ENCODE measurements around the gene PANK3. TPM values are rescaled to one million over a fixed set of nuclear protein-coding genes. Genes with fewer than 3 reads are reported as not detected.
"Not testable (repeated sequence)": the region's sequence is repeated elsewhere in the genome, so short reads cannot be mapped to it uniquely, and the experiment has no call there.

Gene PANK3
- total RNA-seq, 1 experiment from 2014 or later = 82.6 TPM

- Histone ChIP-seq H3K4me1 (ENCODE audit: insufficient read depth, low read length) (peaks cover 5% of the 10 kb centered on the region), H3K4me2 (ENCODE audit: insufficient read depth, insufficient read length, low read length) (no peak overlapping the region), H3K23me2 (ENCODE audit: insufficient read length, low read depth, low read length, poor library complexity, severe bottlenecking) (no peaks in the 10 kb centered on the region), H2AK5ac (ENCODE audit: insufficient read length, low read length) (no peak overlapping the region), H3K27ac (ENCODE audit: insufficient read length, low read depth, low read length) (no peak overlapping the region), H4K20me1 (ENCODE audit: control insufficient read depth, insufficient read depth, insufficient read length) (no peaks in the 10 kb centered on the region), H2BK120ac (ENCODE audit: low read depth, low read length, poor library complexity, severe bottlenecking) (no peak overlapping the region), H3K27me3 (ENCODE audit: insufficient read depth, low read length) (no peaks in the 10 kb centered on the region; the same call in 1 of the 2 replicates), H3K56ac (ENCODE audit: insufficient read length, low read depth, low read length) (no peak overlapping the region), H3K14ac (ENCODE audit: insufficient read depth, low read length) (no peak overlapping the region), H4K91ac (ENCODE audit: insufficient read length, low read depth, low read length) (no peak overlapping the region), H4K8ac (replicated peaks; ENCODE audit: insufficient read length, low read depth, low read length) (no peak overlapping the region), H3K4ac (ENCODE audit: low read depth, low read length) (no peak overlapping the region), H3K23ac (ENCODE audit: insufficient read length, low read depth, low read length) (no peak overlapping the region), H3K79me2 (ENCODE audit: insufficient read depth, low read length) (no peaks in the 10 kb centered on the region), H3T11ph (ENCODE audit: low read length) (no peak overlapping the region), H2BK20ac (ENCODE audit: low read depth, low read length, poor library complexity, severe bottlenecking) (no peak overlapping the region), H3K18ac (ENCODE audit: insufficient read length, low read depth, low read length) (no peak overlapping the region), H2BK5ac (ENCODE audit: insufficient read length, low read length) (no peak overlapping the region), H2BK15ac (ENCODE audit: low read depth, low read length) (no peak overlapping the region), H4K5ac (ENCODE audit: insufficient read length, low read depth, low read length) (no peak overlapping the region), H2AFZ (ENCODE audit: low read length) (no peak overlapping the region), H3K9ac (ENCODE audit: extremely low read depth, insufficient read length, low read length) (no peak overlapping the region), H2BK12ac (ENCODE audit: insufficient read length, low read depth, low read length) (no peak overlapping the region), H3K9me3 (ENCODE audit: control insufficient read depth, low read depth, low read length) (no peaks in the 10 kb centered on the region), H3K79me1 (ENCODE audit: insufficient read depth, low read depth, low read length, poor library complexity, severe bottlenecking) (no peaks in the 10 kb centered on the region)
- no peak overlapping the region for H3K27ac Mint-ChIP-seq
- TF ChIP-seq CTCF (conservative IDR thresholded peaks at IDR 0.05) = no peak
- peaks cover 1% of the 10 kb centered on the region; the same call in 1 of the 2 replicates for H3K27me3 Mint-ChIP-seq (ENCODE audit: low read depth)
- peaks cover 8 to 11% of the 10 kb centered on the region in 2 experiments for H3K4me1 Mint-ChIP-seq
- H3K9me3 Mint-ChIP-seq = peaks cover 0 to 1% of the 10 kb centered on the region in 2 experiments; a peak in 2 of 5 replicates
- no peak overlapping the region for H3K4me3 Mint-ChIP-seq
- no peak for DNase-seq
- no peaks in the 10 kb centered on the region; a peak in 1 of 7 replicates for H3K36me3 Mint-ChIP-seq (ENCODE audit: insufficient read depth in 1 of 3, low read depth in 3 of 3)
- no CpG with 5 or more reads among the region's 2 CpGs for WGBS (ENCODE audit: extremely low coverage, insufficient read length, low lambda C conversion rate)
Measured at GRCh38 chr5:168537176-168537575, 42.0 kb downstream of the PANK3 start.

GRCh38 chr5:168534351-168534750 lies 44.8 kb downstream of the PANK3 start:
- H4K5ac ChIP-seq (ENCODE audit: insufficient read length, low read depth, low read length); H3K4me3 Mint-ChIP-seq; H3T11ph ChIP-seq (ENCODE audit: low read length); H3K4me2 ChIP-seq (ENCODE audit: insufficient read depth, insufficient read length, low read length); H2BK120ac ChIP-seq (ENCODE audit: low read depth, low read length, poor library complexity, severe bottlenecking); H3K4ac ChIP-seq (ENCODE audit: low read depth, low read length); H3K27ac Mint-ChIP-seq; H4K20me1 ChIP-seq (ENCODE audit: control insufficient read depth, insufficient read depth, insufficient read length); H3K79me1 ChIP-seq (ENCODE audit: insufficient read depth, low read depth, low read length, poor library complexity, severe bottlenecking); H3K36me3 Mint-ChIP-seq (ENCODE audit: insufficient read depth in 1 of 3, low read depth in 3 of 3); H3K23me2 ChIP-seq (ENCODE audit: insufficient read length, low read depth, low read length, poor library complexity, severe bottlenecking); H3K79me2 ChIP-seq (ENCODE audit: insufficient read depth, low read length); H4K91ac ChIP-seq (ENCODE audit: insufficient read length, low read depth, low read length); H2BK20ac ChIP-seq (ENCODE audit: low read depth, low read length, poor library complexity, severe bottlenecking); H3K23ac ChIP-seq (ENCODE audit: insufficient read length, low read depth, low read length); H3K4me1 ChIP-seq (ENCODE audit: insufficient read depth, low read length); H3K9me3 Mint-ChIP-seq; H2BK5ac ChIP-seq (ENCODE audit: insufficient read length, low read length); H3K27ac ChIP-seq (ENCODE audit: insufficient read length, low read depth, low read length); H3K56ac ChIP-seq (ENCODE audit: insufficient read length, low read depth, low read length); DNase-seq; H3K14ac ChIP-seq (ENCODE audit: insufficient read depth, low read length); H2AK5ac ChIP-seq (ENCODE audit: insufficient read length, low read length); H3K9ac ChIP-seq (ENCODE audit: extremely low read depth, insufficient read length, low read length); H3K18ac ChIP-seq (ENCODE audit: insufficient read length, low read depth, low read length); H3K9me3 ChIP-seq (ENCODE audit: control insufficient read depth, low read depth, low read length); H2BK15ac ChIP-seq (ENCODE audit: low read depth, low read length); H2BK12ac ChIP-seq (ENCODE audit: insufficient read length, low read depth, low read length); H4K8ac ChIP-seq (replicated peaks; ENCODE audit: insufficient read length, low read depth, low read length); H3K27me3 ChIP-seq (ENCODE audit: insufficient read depth, low read length); H2AFZ ChIP-seq (ENCODE audit: low read length): not testable (repeated sequence)
- H3K4me1 Mint-ChIP-seq = peaks cover 17 to 25% of the 10 kb centered on the region in 2 experiments
- peaks cover 18% of the 10 kb centered on the region for H3K27me3 Mint-ChIP-seq (ENCODE audit: low read depth)
- WGBS (ENCODE audit: extremely low coverage, insufficient read length, low lambda C conversion rate) = no CpG with 5 or more reads among the region's 7 CpGs
